ENCODE measurements around the gene MID2.
"Not testable (repeated sequence)": the region's sequence is repeated elsewhere in the genome, so short reads cannot be mapped to it uniquely, and the experiment has no call there.

The MID2 gene

GRCh38 chrX:107805179-107805578, 20.5 kb upstream of the MID2 start:
- TF ChIP-seq CTCF (IDR thresholded peaks at IDR 0.05; ENCODE audit: low read depth, low read length), result no peak
- no peak for DNase-seq (ENCODE audit: extremely low read depth, low read depth)

DNA sequence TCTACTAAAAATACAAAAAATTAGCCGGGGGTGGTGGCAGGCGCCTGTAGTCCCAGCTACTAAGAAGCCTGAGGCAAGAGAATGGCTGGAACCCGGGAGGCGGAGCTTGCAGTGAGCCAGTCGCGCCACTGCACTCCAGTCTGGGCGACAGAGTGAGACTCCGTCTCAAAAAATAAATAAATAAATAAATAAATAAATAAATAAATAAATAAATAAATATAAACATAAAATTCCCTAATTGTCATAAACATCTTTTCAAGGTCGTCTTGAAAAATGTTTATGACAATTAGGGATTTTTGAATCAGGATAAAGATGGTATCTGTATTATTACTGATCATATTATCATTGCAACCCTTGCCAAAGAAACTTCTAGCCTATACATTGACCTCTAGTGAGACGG, 15.6 kb upstream of the MID2 start:
- DNase-seq (ENCODE audit: extremely low read depth, low read depth), result not testable (repeated sequence)

GRCh38 chrX:107818900-107819521, 6.7 kb upstream of the MID2 start:
- TF ChIP-seq CTCF (IDR thresholded peaks at IDR 0.05; ENCODE audit: low read depth, low read length), result no peak
- DNase-seq (ENCODE audit: extremely low read depth, low read depth), result no peak

DNA sequence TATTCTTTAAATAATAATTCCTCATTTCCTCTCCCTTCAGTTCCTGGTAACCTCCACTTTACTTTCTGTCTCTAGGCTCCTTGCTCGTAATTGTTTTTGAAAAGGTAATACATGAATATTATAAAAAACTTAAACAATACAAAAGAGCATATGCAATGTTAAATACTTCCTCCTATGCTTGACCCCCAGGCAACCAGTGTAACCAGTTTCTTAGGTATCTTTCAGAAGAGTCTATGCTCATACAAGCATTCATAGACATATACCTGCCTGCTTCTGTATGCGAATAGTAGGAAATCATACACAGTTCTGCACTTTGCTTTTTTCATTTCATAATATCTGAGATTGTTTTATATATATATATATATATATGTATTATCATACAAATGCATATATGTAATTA, 2.6 kb upstream of the MID2 start:
- TF ChIP-seq CTCF (IDR thresholded peaks at IDR 0.05; ENCODE audit: low read depth, low read length), result no peak
- DNase-seq (ENCODE audit: extremely low read depth, low read depth), result no peak

GRCh38 chrX:107823456-107823855, 2.2 kb upstream of the MID2 start:
- peak; percentile 47 for DNase-seq (ENCODE audit: extremely low read depth, low read depth)
- TF ChIP-seq CTCF (IDR thresholded peaks at IDR 0.05; ENCODE audit: low read depth, low read length), result no peak

DNA sequence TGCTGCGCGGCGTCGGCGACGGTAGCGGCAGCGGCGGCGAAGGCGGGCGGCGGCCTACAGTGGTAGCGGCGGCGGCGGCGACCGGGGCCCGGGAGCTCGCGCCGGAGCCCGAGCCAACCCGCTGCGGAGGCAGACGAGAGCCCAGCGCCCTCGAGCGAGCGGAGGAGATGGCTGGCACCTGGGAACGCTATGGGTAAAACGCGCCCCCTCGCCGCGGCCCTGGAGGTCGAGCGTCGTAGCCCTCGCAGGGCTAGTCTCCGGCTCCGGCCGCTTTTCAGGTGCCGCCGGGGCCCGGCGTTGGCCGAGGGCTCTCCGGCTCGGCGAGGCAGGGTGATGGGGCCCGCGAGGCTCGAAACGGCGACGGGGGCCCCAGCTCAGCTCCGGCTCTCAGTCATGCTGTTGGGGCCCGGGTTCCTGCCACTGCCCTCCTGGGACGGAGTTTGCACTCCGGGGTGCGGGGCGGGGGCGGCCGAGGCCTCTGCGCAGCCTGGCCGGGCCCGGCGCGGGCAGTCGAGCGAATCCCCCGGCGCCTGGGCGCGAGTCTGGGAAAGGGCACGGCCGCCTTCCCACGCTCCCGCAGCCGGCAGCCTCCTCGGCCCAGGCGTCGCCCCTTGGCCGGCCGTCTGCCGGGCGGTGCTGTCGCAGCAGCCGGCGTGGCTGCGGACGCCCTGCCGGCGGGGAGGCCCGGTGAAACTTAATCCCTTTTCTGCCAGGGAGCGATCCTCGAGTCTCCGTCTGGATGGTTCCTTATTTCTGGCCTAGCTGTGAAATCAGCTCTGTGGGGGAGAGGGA, 768 bp downstream of the MID2 start:
- TF ChIP-seq CTCF (IDR thresholded peaks at IDR 0.05; ENCODE audit: low read depth, low read length), result no peak
- no peak for DNase-seq (ENCODE audit: extremely low read depth, low read depth)

- TF ChIP-seq CTCF (IDR thresholded peaks at IDR 0.05; ENCODE audit: low read depth, low read length), result no peak
- no peak for DNase-seq (ENCODE audit: extremely low read depth, low read depth)
These were observed 1.6 kb downstream of the MID2 start for GRCh38 chrX:107827030-107827831.
